Measurements from ENCODE around the gene STK33.

DNA sequence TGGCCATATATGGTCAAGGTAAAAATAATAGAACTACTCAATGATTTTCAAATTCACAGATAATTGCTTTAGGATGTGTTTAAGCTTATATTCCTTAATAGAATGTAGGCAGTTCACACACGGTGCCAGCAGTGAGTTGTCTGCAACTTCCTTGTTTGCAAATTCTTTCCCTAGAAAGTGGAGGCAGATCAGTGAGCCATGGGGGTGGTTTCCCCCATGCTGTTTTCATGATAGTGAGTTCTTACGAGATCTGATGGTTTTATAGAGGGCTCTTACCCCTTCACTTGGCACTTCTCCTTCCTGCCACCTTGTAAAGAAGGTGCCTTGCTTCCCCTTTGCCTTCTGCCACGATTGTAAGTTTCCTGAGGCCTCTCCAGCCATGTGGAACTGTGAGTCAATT, 218.6 kb downstream of the STK33 start:
- TF ChIP-seq, protein P1, sequence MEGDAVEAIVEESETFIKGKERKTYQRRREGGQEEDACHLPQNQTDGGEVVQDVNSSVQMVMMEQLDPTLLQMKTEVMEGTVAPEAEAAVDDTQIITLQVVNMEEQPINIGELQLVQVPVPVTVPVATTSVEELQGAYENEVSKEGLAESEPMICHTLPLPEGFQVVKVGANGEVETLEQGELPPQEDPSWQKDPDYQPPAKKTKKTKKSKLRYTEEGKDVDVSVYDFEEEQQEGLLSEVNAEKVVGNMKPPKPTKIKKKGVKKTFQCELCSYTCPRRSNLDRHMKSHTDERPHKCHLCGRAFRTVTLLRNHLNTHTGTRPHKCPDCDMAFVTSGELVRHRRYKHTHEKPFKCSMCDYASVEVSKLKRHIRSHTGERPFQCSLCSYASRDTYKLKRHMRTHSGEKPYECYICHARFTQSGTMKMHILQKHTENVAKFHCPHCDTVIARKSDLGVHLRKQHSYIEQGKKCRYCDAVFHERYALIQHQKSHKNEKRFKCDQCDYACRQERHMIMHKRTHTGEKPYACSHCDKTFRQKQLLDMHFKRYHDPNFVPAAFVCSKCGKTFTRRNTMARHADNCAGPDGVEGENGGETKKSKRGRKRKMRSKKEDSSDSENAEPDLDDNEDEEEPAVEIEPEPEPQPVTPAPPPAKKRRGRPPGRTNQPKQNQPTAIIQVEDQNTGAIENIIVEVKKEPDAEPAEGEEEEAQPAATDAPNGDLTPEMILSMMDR (IDR thresholded peaks at IDR 0.05; ENCODE audit: extremely low read depth in 1 of 2, insufficient read depth in 1 of 2, low read depth in 1 of 2, low read length in 2 of 2): no peak
- TF ChIP-seq GATA2 (IDR thresholded peaks at IDR 0.05; ENCODE audit: insufficient read depth, insufficient read length, low read depth, low read length) (no peak), EZH2 (IDR thresholded peaks at IDR 0.05; ENCODE audit: borderline replicate concordance, low read depth, low read length, severe bottlenecking) (no peak), POLR2A (IDR thresholded peaks at IDR 0.05; ENCODE audit: low read depth, low read length) (no peak), FOS (IDR thresholded peaks at IDR 0.05; ENCODE audit: borderline replicate concordance, insufficient read depth, low read length) (no peak), POLR2AphosphoS5 (IDR thresholded peaks at IDR 0.05; ENCODE audit: insufficient read depth, low read depth, low read length) (no peak)
- TF ChIP-seq, protein P2, sequence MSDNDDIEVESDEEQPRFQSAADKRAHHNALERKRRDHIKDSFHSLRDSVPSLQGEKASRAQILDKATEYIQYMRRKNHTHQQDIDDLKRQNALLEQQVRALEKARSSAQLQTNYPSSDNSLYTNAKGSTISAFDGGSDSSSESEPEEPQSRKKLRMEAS (IDR thresholded peaks at IDR 0.05; ENCODE audit: insufficient read depth, insufficient read length): no peak
